CD4-positive, alpha-beta T cell treated with Interferon gamma for 1 hour (primary cell): ENCODE results near the gene DEFB131A.
"Not testable (repeated sequence)": the region's sequence is repeated elsewhere in the genome, so short reads cannot be mapped to it uniquely, and the experiment has no call there.

Source experiments
- DNase-seq: peaks from one replicate; pipeline ENCODE4 v3.0.0-alpha.2; 2020

DEFB131A gene

GRCh38 chr4:9495443-9495842 lies 51.2 kb downstream of the DEFB131A start:
- peak; percentile 36 for DNase-seq

DNA sequence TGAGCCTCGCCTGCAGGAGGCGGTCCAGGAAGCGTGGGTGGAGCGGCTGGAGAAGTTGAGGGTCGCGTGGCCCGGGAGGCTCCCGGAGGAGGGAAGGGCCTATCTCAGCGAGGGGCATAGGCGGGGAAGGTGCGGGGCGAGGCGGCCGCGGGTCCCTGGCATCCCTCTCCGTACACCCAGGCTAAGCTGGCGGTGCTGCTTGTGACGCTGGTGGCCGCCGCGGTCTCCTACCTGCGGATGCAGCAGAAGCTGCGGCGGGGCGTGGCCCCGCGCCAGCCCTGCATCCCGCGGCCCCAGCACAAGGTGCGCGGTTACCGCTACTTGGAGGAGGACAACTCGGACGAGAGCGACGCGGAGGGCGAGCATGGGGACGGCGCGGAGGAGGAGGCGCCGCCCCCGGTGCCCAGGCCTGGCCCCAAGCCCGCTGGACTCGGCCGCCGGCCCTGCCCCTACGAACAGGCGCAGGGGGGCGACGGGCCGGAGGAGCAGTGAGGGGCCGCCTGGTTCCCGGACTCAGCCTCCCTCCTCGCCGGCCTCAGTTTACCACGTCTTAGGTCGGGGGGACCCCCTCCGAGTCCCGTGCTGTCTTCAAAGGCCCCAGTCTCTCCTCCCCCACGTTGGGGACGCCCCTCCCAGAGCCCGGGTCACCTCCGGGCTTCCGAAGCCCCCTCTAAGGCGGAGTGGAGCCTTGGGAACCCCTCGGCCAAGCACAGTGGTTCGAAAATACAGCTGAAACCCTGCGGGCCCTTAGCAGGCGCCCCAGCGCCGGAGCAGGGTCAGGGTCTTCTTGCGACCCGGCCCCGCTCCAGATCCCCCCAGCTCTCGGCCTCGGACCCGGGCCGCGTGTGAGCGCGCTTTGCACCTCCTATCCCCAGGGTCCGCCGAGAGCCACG lies 53.6 kb downstream of the DEFB131A start:
- DNase-seq = not testable (repeated sequence)

DNA sequence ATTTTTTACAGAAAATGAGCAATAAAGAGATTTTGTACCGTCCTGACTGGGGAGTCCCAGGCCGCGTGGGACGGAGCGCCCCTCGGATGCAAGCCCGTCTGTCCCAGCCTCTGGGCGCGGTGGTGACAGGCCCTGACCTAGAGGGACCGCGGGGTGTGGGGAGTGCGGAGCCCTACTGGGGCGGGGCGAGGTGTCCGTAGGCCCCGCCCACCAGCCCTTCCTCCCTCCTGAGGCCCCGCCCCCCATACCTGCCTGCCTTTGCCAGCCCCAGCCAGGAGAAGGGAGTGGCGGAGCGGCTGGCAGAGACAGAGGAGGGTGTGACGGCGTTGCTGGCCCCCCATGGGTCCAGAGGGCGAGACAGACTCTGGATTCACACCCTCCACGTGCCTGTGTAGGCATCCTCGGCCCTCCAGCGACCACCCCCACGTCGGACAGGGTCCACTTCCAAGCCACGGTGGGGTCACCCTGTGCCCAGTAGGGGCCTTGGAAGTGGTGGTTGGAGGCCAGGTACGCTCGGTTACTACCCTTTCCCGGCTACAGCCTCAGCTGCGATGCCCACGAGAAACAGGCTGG lies 54.3 kb downstream of the DEFB131A start:
- DNase-seq = not testable (repeated sequence)

DNA sequence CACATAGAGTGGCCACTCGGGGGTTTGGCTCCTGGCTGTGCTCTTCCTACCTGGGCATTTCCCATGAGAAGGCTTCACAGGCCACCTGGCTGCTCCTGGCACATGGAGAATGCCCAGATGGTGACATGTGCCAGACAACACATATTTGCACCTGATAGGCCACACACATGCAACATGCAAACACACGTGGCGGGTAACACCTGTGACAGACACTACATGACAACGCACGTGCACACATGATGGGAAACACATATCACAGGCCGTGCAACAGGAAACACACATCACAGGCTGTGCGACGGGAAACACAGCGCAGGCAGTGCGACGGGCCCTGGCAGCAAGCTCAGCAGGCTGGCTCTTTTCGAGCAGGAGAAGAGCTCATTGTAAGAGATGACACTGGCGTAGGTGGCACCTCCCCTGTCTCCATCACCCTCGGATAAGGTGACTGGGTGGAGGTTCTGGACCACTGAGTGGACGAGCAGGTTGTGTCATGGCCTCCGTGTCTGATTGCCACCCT lies 55.8 kb downstream of the DEFB131A start:
- DNase-seq = not testable (repeated sequence)
